22Rv1 (cell line): ENCODE data around the gene APPL2.

Experiments
- H3K27ac ChIP-seq: fragments of 450-650 bp; 2 replicates; pipeline ENCODE4 v1.5.1; 2017
- CTCF ChIP-seq: fragments of 450-650 bp; IDR thresholded peaks from 2 replicates; pipeline ENCODE4 v1.5.1; 2017; ENCODE audit warnings: mild to moderate bottlenecking
- ZFX ChIP-seq: fragments of 450-650 bp; IDR thresholded peaks from 2 replicates; pipeline ENCODE4 v1.6.1; 2017; ENCODE audit warnings: antibody characterized with exemption, borderline replicate concordance

Gene APPL2

DNA sequence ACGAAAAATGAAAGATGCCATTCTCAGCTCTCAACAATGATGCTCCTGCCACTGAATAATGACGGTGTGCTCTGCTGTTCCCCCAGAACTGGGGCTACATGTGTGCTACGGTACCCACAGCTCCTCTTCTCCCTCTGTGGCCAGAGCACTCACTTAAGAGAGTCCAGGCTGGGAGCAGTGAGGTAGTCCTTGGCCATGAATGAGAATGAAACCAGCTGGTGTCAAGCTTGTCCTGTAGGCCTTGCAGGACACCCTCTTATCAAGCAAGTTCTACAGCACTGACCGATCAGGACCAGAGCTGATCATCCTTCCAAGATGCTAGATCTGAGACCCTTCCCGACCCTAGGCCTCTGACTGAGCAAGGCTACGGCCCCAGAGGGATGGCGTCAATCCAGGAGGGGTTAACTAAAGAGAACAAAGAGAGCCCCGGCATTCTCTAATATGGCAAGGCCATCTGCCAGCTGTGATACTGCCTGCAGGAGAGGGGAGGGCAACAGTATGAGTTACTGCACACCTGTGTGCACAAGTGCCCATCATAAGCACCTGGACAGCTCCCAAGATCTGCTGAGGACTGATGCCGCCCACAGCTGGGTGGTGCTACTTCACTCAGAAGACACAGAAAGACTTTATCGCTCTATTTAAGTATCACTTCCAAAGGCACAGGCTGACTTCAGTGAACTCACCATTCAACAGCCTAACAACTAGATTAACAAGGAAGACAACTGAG is 30.5 kb downstream of the APPL2 start:
- H3K27ac ChIP-seq = no peak overlapping the region
- TF ChIP-seq ZFX (no peak), CTCF (no peak)

- TF ChIP-seq CTCF (no peak), ZFX (no peak)
- H3K27ac ChIP-seq = no peak overlapping the region
These were observed 31.1 kb downstream of the APPL2 start for GRCh38 chr12:105204916-105205315.

DNA sequence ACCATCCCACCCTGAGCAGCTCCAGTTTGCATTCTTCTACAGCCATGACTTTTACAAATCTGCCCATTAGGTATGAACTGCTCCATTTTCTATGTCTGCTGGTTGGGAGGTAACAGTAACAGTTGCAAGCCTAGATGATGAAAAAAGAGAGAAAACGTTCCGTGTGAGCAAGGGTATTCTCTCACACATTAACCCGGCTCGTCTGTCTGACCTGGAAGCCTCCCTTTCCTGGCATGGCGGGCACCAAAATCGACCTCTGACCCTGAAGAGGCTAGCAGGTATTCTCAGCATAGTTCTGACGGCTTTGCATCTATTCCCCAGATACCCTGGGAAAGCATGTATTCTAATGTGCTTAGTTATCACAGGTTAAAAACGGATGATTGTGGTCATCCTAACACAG is 31.8 kb downstream of the APPL2 start:
- TF ChIP-seq ZFX (no peak), CTCF (no peak)
- no peak overlapping the region for H3K27ac ChIP-seq

GRCh38 chr12:105202202-105202601 is 33.8 kb downstream of the APPL2 start:
- TF ChIP-seq CTCF (no peak), ZFX (no peak)
- no peak overlapping the region for H3K27ac ChIP-seq

- no peak for TF ChIP-seq CTCF
- no peak for TF ChIP-seq ZFX
These were observed 34.7 kb downstream of the APPL2 start for GRCh38 chr12:105201299-105201698.

DNA sequence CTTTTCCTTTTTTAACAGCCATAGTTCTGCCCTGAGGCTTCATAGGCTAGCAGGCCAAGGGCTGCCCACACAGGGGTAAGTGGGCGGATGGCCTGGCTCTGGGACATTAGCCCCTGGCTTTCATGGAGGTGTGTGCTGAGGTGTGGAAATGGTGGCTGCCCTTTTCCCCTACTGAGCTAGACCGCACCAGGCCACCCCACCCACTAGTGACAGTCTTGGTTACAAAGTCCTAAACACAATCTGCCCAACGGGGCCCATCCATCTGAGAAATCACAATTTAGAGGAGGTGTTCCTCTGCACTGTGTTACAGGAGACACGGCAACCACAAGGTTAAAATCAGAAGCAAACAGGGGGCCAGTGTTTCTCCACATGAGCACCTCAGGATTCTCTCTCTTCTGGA is 35.6 kb downstream of the APPL2 start:
- H3K27ac ChIP-seq = no peak overlapping the region
- TF ChIP-seq CTCF (no peak), ZFX (no peak)

More at GRCh38 chr12:105201299-105201698, 34.7 kb downstream of the APPL2 start:
- no peak overlapping the region for H3K27ac ChIP-seq

DNA sequence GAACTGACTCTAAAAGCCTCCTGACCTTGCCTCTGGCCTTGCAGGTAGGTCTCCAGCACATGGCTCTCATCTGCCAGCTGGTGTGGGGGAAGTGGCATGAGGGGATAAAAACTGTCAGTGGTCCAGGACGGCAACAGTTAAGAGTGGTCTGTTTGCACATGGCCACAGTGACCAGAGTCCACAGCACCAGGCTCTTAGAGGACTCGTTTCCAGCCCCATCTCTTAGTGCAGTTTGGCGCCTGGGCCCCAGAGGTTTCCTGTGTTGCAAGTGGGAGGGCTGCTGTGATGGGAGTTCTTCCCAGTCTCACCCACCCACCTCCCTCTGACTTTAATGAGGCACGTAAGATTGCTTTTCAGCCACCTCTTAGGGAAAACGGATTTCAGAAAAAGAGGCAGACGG is 37.0 kb downstream of the APPL2 start:
- H3K27ac ChIP-seq = no peak overlapping the region
- TF ChIP-seq ZFX (no peak), CTCF (no peak)
